Trophoblast cell (in vitro differentiated cells and primary cell): ENCODE measurements around the gene EFCAB10.

Experiments
- DNase-seq, 2 donors: peaks; one replicate each; pipeline ENCODE4 v3.0.0-alpha.2; 2016
- H2AFZ ChIP-seq: 2 replicates; pipeline ENCODE4 v1.6.1; 2013; ENCODE audit warnings: low read length, moderate library complexity, mild to moderate bottlenecking; ENCODE audit not compliant: insufficient read depth, poor library complexity
- H2AK5ac ChIP-seq: 2 replicates; pipeline ENCODE4 v1.6.1; 2013; ENCODE audit warnings: mild to moderate bottlenecking, low read length
- H2BK120ac ChIP-seq: 2 replicates; pipeline ENCODE4 v1.6.1; 2013; ENCODE audit warnings: low read length, mild to moderate bottlenecking, moderate library complexity; ENCODE audit not compliant: insufficient read depth, poor library complexity
- H2BK12ac ChIP-seq: 2 replicates; pipeline ENCODE4 v1.6.1; 2013; ENCODE audit warnings: mild to moderate bottlenecking, low read length, moderate library complexity
- H2BK5ac ChIP-seq: 2 replicates; pipeline ENCODE4 v1.6.1; 2013; ENCODE audit warnings: low read length, low read depth, moderate library complexity, mild to moderate bottlenecking; ENCODE audit not compliant: poor library complexity
- H3K14ac ChIP-seq: 2 replicates; pipeline ENCODE4 v1.6.1; 2013; ENCODE audit warnings: mild to moderate bottlenecking, low read length
- H3K18ac ChIP-seq: 2 replicates; pipeline ENCODE4 v1.6.1; 2013; ENCODE audit warnings: mild to moderate bottlenecking, low read length
- H3K23ac ChIP-seq: 2 replicates; pipeline ENCODE4 v1.6.1; 2013; ENCODE audit warnings: low read length
- H3K27ac ChIP-seq: 2 replicates; pipeline ENCODE4 v1.5.1; 2013; ENCODE audit warnings: low read depth, mild to moderate bottlenecking, inconsistent platforms, low read length, moderate library complexity
- H3K27me3 ChIP-seq: 2 replicates; pipeline ENCODE4 v1.6.1; 2013; ENCODE audit warnings: inconsistent platforms, mild to moderate bottlenecking, low read length, moderate library complexity; ENCODE audit not compliant: insufficient read depth
- H3K36me3 ChIP-seq, 2 experiments: 1 replicate in 1 of 2; 2 replicates in 1 of 2; pipeline ENCODE4 v1.6.1; 2013; ENCODE audit warnings: low read length in 2 of 2, mild to moderate bottlenecking in 2 of 2, moderate library complexity in 1 of 2; ENCODE audit not compliant: insufficient read depth in 2 of 2, control insufficient read depth in 1 of 2
- H3K4ac ChIP-seq: 2 replicates; pipeline ENCODE4 v1.6.1; 2013; ENCODE audit warnings: low read depth, mild to moderate bottlenecking, low read length, moderate library complexity
- H3K4me1 ChIP-seq, 2 experiments: 1 replicate in 1 of 2; 2 replicates in 1 of 2; pipeline ENCODE4 v1.6.1; 2013; ENCODE audit warnings: low read length in 2 of 2, mild to moderate bottlenecking in 2 of 2, moderate library complexity in 1 of 2; ENCODE audit not compliant: insufficient read depth in 2 of 2, control insufficient read depth in 1 of 2
- H3K4me2 ChIP-seq: 2 replicates; pipeline ENCODE4 v1.6.1; 2013; ENCODE audit warnings: inconsistent platforms, mild to moderate bottlenecking, low read length, moderate library complexity
- H3K4me3 ChIP-seq: 2 replicates; pipeline ENCODE4 v1.5.1; 2013; ENCODE audit warnings: mild to moderate bottlenecking, low read depth, low read length, inconsistent platforms
- H3K79me1 ChIP-seq: one replicate; pipeline ENCODE4 v1.6.1; 2013; ENCODE audit warnings: low read length
- H3K79me2 ChIP-seq: 2 replicates; pipeline ENCODE4 v1.6.1; 2013; ENCODE audit warnings: low read length, mild to moderate bottlenecking; ENCODE audit not compliant: control insufficient read depth, insufficient read depth, poor library complexity
- H3K9ac ChIP-seq: 2 replicates; pipeline ENCODE4 v1.6.1; 2013; ENCODE audit warnings: mild to moderate bottlenecking, low read length
- H3K9me3 ChIP-seq: 2 replicates; pipeline ENCODE4 v1.6.1; 2013; ENCODE audit warnings: low read depth, mild to moderate bottlenecking, control low read depth, inconsistent platforms, low read length; ENCODE audit not compliant: insufficient read depth
- H4K12ac ChIP-seq: 2 replicates; pipeline ENCODE4 v1.6.1; 2013; ENCODE audit warnings: low read depth, mild to moderate bottlenecking, low read length, moderate library complexity
- H4K8ac ChIP-seq: 2 replicates; pipeline ENCODE4 v1.6.1; 2013; ENCODE audit warnings: low read depth, mild to moderate bottlenecking, low read length, moderate library complexity
- H4K91ac ChIP-seq: one replicate; pipeline ENCODE4 v1.6.1; 2013; ENCODE audit warnings: low read depth, mild to moderate bottlenecking, low read length, moderate library complexity
- WGBS: extraction: QIAGEN DNeasy Blood & Tissue Kit; methylation state at CpG from one replicate; pipeline ENCODE4 v1.1.7; 2013; ENCODE audit warnings: missing lambda C conversion rate; ENCODE audit not compliant: insufficient read length, insufficient coverage; ENCODE audit errors: extremely low coverage; 5-methylcytosine and 5-hydroxymethylcytosine counted together

The EFCAB10 gene

DNA sequence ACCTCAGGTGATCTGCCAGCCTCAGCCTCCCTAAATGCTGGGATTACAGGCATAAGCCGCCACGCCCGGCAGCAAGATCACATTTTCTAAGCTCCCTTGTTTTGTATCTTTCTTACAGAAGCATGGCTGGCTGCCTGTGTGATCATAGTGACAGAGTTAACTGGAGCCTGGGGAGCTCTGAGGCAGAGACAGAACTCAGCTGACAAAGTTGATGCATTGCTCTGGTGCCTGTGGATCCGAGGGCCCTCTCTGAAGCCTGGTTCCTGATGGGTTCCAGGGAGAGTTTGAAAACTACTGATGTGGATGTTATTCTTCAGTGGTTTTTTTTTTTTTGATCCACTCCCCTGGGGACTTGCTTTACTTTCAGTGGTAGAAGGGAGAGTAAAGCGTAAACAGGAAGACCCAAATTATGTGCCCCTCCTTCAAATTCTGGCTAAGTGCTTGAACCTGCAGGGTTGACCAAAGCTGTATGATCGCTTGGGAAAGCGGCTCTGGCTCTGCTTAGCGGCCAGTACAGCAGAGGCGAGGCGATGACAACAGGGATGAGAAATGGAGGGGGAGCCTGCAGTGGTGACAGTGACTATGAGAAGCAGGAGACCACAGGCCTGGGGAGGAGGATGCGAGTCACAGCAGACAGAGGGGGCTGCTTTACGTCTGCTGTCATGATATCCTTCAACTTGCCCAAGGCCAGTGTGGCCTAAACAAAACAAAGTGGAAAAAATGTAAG lies 6.8 kb upstream of the EFCAB10 start:
- Histone ChIP-seq H3K27me3 (no peaks in the 10 kb centered on the region), H3K9me3 (peaks cover 2% of the 10 kb centered on the region), H3K4me2 (no peak overlapping the region), H4K91ac (no peak overlapping the region), H3K18ac (no peak overlapping the region), H2BK12ac (no peak overlapping the region), H3K27ac (no peak overlapping the region), H3K4me1 (peaks cover 0 to 4% of the 10 kb centered on the region in 2 experiments), H3K14ac (no peak overlapping the region), H4K8ac (no peak overlapping the region), H4K12ac (no peak overlapping the region), H3K79me1 (no peaks in the 10 kb centered on the region), H3K36me3 (peaks cover 0 to 2% of the 10 kb centered on the region in 2 experiments), H2AFZ (no peak overlapping the region), H3K4me3 (no peak overlapping the region), H2AK5ac (no peak overlapping the region), H2BK120ac (no peak overlapping the region), H3K79me2 (no peaks in the 10 kb centered on the region), H2BK5ac (no peak overlapping the region), H3K9ac (no peak overlapping the region), H3K4ac (no peak overlapping the region), H3K23ac (no peak overlapping the region)
- no peak for DNase-seq
- WGBS = no CpG with 5 or more reads among the region's 12 CpGs

DNA sequence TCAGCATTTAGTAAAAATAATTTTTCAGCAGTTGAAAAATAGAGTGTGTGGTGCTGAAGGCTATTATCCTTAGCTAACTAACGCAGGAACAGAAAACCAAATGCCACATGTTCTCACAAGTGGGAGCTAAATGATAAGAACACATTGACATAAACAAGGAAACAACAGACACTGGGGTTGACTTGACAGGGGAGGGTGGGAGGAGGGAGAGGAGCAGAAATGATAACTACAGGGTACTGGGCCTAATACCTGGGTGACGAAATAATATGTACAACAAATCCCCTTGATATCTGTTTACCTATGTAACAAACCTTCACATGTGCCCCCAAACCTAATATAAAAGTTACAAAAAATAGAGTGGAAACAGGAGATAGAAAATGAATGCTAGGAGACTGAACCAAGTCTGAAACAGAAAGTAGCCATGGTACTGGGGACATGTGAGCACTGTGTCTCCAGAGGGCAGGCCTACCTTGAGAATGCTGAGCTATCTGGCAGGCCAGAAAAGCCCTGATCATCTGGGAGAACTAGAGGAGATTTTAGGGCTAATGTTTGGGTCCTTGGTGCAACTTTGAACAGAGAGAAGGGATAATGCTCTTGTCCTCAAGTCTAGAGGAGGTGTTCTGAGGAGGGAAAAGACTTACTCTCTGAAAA lies 4.7 kb upstream of the EFCAB10 start:
- no peak overlapping the region for H3K27ac ChIP-seq
- no peaks in the 10 kb centered on the region for H3K79me1 ChIP-seq
- peaks cover 4% of the 10 kb centered on the region for H3K9me3 ChIP-seq
- peaks cover 0 to 2% of the 10 kb centered on the region in 2 experiments for H3K36me3 ChIP-seq
- H3K27me3 ChIP-seq = no peaks in the 10 kb centered on the region
- H3K4me1 ChIP-seq = peaks cover 2 to 6% of the 10 kb centered on the region in 2 experiments
- H4K12ac ChIP-seq = no peak overlapping the region
- no peak overlapping the region for H2BK5ac ChIP-seq
- H2BK12ac ChIP-seq = no peak overlapping the region
- WGBS = no CpG with 5 or more reads among the region's 2 CpGs
- no peaks in the 10 kb centered on the region for H3K79me2 ChIP-seq
- H2BK120ac ChIP-seq = no peak overlapping the region
- H2AFZ ChIP-seq = no peak overlapping the region
- no peak for DNase-seq
- H4K91ac ChIP-seq = no peak overlapping the region
- no peak overlapping the region for H3K4me3 ChIP-seq
- H3K9ac ChIP-seq = no peak overlapping the region
- H2AK5ac ChIP-seq = no peak overlapping the region
- no peak overlapping the region for H3K18ac ChIP-seq
- no peak overlapping the region for H3K14ac ChIP-seq
- no peak overlapping the region for H3K4ac ChIP-seq
- no peak overlapping the region for H3K23ac ChIP-seq
- no peak overlapping the region for H4K8ac ChIP-seq
- no peak overlapping the region for H3K4me2 ChIP-seq

DNA sequence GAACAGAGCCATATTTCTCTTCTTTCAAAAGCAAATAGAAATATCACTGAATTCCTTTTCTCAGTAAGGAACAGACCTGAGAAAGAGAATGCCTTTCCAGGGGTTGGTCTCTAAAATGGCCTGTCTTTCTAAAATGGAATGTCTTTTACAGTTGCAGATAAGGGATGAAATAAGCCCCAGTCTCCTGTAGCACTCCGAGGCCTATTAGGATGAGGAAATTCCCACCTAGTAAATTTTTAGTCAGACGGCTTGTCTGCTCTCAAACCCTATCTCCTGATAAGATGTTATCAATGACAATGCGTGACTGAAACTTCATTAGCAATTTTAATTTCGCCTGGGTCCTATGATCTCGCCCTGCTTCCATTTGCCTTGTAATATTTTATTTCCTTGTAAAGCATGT lies 2.9 kb upstream of the EFCAB10 start:
- no peak overlapping the region for H3K27ac ChIP-seq
- peaks cover 2 to 6% of the 10 kb centered on the region in 2 experiments for H3K4me1 ChIP-seq
- H3K18ac ChIP-seq = no peak overlapping the region
- no peak overlapping the region for H3K23ac ChIP-seq
- no peak overlapping the region for H4K8ac ChIP-seq
- no peak overlapping the region for H3K4me3 ChIP-seq
- H3K36me3 ChIP-seq = peaks cover 0 to 2% of the 10 kb centered on the region in 2 experiments
- no peak overlapping the region for H3K4me2 ChIP-seq
- no peak for DNase-seq
- H2AK5ac ChIP-seq = no peak overlapping the region
- no peak overlapping the region for H2BK12ac ChIP-seq
- H3K79me2 ChIP-seq = no peaks in the 10 kb centered on the region
- H4K12ac ChIP-seq = no peak overlapping the region
- H3K9ac ChIP-seq = no peak overlapping the region
- no peak overlapping the region for H2AFZ ChIP-seq
- peaks cover 4% of the 10 kb centered on the region for H3K9me3 ChIP-seq
- H2BK5ac ChIP-seq = no peak overlapping the region
- no peaks in the 10 kb centered on the region for H3K27me3 ChIP-seq
- no CpG with 5 or more reads among the region's 5 CpGs for WGBS
- no peaks in the 10 kb centered on the region for H3K79me1 ChIP-seq
- no peak overlapping the region for H4K91ac ChIP-seq
- no peak overlapping the region for H3K14ac ChIP-seq
- H3K4ac ChIP-seq = no peak overlapping the region
- H2BK120ac ChIP-seq = no peak overlapping the region

DNA sequence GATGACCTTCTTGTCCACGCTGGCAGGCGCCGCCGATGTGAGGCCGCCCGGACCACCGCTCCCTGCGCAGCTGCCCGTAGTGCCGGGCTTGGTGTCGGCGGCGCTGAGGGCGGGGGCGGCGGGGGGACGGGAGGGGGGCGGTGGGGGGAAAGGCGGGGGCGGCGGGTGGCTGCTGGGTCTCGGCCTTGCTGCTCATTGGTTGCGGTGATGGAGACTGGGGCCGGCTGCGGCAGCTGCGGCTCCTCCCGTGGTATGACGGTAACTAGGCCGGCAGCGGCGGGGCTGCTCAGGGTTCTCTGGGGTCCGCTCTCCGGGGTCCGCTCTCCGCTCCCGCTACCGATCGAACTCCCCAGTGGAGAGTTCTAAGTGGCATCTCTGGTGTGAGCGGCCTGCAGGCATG lies 1.8 kb upstream of the EFCAB10 start:
- H3K4me3 ChIP-seq = no peak overlapping the region
- H3K36me3 ChIP-seq = peaks cover 0 to 2% of the 10 kb centered on the region in 2 experiments
- H2BK5ac ChIP-seq = no peak overlapping the region
- H3K27me3 ChIP-seq = no peaks in the 10 kb centered on the region
- H3K79me1 ChIP-seq = no peaks in the 10 kb centered on the region
- no peak overlapping the region for H3K23ac ChIP-seq
- no peak overlapping the region for H3K9ac ChIP-seq
- DNase-seq = no peak
- peaks cover 2% of the 10 kb centered on the region in 2 experiments for H3K4me1 ChIP-seq
- H3K4ac ChIP-seq = no peak overlapping the region
- H3K27ac ChIP-seq = no peak overlapping the region
- H3K14ac ChIP-seq = no peak overlapping the region
- WGBS = no CpG with 5 or more reads among the region's 39 CpGs
- H3K4me2 ChIP-seq = no peak overlapping the region
- peaks cover 4% of the 10 kb centered on the region for H3K9me3 ChIP-seq
- no peak overlapping the region for H2AK5ac ChIP-seq
- no peak overlapping the region for H3K18ac ChIP-seq
- H2BK120ac ChIP-seq = no peak overlapping the region
- H2AFZ ChIP-seq = no peak overlapping the region
- H4K91ac ChIP-seq = no peak overlapping the region
- H4K12ac ChIP-seq = no peak overlapping the region
- no peak overlapping the region for H2BK12ac ChIP-seq
- H4K8ac ChIP-seq = no peak overlapping the region
- no peaks in the 10 kb centered on the region for H3K79me2 ChIP-seq
